GM19463 (cell line): ENCODE data around the gene LMF1.
"Not testable (repeated sequence)": the region's sequence is repeated elsewhere in the genome, so short reads cannot be mapped to it uniquely, and the experiment has no call there.

Experiments
- ATAC-seq: cut with Tn5 transposase; IDR thresholded peaks from one replicate; pipeline ENCODE4 v1.9.1; 2021; ENCODE audit warnings: mild to moderate bottlenecking, moderate library complexity; ENCODE audit not compliant: unreplicated experiment

Gene LMF1

GRCh38 chr16:873243-873661 lies 97.5 kb downstream of the LMF1 start:
- ATAC-seq: no peak

GRCh38 chr16:872436-873242 lies 98.1 kb downstream of the LMF1 start:
- ATAC-seq: no peak

DNA sequence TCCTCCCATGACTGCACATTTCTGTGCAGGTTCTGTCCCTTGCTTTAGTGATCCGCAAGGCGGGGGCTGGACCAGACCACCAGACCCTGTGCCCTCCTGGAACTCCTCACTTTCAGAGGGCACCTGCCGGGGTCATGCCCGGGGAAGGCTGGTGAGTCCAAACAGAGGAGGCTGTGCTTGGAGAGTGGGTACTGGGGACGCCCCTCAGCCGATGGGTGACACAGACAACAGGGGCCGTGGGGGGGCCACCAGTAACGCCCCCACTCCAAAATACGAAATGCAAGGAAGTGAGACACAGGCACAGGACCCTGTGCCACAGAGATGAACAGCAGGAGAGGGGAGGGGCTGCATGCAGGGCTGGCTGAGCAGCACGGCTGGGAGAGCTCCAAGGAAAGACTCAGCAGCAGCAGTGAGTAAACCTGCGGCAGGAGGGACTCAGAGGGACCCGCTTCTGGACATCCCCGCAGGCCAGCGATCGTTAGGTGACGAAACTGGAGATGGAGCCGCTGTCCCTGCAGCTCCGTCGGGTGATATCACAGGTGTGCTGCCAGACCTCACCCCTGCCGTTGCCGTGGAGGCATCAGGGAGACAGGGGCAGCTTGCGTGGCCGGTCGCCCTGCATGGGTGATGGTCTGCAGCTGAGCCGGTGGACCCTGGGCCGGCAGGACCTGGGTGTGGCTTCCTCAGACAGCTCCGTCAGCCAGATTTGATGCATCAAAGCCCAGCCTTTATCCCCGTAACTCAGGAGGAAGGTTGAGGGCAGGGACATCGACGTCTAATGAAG lies 99.0 kb downstream of the LMF1 start:
- no peak for ATAC-seq

GRCh38 chr16:870856-871561 lies 99.8 kb downstream of the LMF1 start:
- ATAC-seq: no peak

- no peak for ATAC-seq
Measured at GRCh38 chr16:869823-870641, 100.8 kb downstream of the LMF1 start.

DNA sequence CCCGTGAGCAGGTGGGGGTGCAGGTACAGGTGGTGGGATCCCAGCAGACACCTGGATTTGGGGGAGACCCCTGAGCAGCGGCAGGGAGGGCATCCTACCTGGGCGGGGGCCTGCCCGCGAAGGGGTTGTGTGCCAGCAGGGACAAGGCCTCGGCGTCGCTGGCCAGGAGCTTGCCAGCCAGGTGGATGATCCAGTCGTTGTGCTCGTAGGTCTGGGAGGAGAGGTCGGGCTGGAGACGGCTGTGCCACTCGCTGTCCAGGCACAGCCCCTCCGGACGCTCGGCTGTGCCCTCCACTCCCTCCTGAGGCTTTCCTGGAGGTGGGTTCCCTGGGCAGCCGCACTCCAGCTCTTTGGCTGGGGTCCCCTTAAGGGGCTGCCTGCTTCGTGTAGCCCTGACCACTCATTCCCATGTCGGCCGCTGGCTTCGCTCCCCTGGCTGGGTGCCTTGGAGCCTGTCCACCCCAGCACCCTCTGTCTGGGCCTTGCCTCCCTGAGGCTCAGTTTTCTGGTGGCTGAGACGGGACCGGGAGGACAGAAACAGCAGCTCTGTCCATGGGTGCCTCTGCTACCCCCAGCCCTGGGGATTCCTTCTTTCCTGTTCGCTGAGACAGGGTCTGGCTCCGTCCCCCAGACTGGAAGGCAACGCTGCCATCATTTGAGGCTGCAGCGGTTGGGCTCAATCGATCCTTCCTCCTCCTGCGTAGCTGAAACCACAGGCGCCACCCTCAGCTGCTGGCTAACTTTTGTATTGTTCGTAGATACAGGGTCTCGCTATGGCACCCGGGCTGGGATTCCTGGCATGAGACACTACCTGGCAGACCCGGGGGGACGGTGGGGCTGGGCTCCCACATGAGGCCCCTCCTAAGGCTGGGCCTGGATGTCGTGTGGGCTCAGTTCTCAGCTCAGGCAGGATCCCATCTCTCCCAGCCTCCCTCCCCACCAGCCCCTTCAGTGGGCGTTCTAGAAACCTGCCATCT lies 101.7 kb downstream of the LMF1 start:
- no peak for ATAC-seq

DNA sequence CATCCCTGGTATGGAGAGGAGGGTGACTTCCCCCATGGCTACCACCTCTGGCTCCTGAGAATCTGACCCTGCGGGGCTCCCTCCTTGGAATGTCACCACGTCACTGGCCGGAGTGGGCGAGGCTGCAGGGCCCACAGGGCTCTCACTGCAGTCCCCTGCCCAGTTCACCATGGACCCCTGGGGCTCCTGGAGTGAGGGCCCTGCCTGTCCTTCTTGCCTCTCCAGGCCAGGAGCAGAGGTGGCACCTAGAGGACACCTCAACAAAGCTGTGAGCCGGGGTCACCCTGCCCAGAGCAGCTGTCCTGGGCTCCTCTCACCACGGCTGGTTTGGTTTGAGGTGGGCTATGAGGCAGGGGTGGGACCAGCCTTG lies 102.4 kb downstream of the LMF1 start:
- no peak for ATAC-seq

DNA sequence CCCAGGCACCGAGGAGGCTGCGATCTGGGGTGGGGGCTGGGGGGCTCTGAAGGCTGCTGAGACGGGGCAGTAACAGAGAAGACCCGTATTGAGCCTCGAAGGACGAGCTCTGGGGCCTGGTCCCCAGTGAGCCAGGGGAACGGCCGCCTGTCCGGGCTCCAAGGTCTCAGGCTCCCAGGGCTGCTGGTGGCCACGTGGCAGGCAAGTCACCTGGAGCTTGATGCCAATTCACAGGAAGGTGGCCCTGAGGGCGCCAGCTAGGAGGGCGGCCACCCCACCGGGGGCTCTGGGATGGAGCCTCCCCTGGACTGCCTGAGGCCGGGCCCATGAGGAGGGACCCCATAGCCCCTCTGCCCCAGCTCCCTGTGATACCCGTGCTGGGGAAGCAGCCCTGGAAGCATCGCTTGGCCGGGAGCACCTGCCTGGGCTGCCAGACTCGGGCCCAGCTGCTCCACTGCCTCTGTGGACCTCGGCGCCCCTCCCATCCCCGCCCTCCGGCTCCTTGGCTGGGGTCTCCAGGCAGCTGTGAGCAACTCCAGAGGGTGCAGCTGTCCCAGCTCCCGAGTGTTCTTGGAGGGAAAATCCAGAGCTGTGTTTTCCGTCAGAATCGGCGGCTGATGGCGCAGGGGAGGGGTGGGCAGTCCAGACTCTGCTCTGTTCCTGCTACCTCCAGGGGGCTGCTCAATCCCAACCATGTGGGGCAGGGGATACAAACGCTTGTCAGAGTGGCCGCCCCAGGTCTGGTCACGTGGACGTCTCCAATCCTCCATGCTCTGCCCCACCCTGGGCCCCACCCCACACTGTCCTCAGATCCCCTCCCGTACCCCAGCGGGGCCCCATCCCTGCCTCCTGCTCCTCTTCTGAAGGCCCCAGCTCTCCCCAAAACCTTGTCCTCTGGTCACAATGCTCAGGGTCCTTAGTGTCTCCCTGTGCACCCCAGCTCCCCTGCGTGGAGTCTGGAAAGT lies 103.1 kb downstream of the LMF1 start:
- no peak for ATAC-seq

DNA sequence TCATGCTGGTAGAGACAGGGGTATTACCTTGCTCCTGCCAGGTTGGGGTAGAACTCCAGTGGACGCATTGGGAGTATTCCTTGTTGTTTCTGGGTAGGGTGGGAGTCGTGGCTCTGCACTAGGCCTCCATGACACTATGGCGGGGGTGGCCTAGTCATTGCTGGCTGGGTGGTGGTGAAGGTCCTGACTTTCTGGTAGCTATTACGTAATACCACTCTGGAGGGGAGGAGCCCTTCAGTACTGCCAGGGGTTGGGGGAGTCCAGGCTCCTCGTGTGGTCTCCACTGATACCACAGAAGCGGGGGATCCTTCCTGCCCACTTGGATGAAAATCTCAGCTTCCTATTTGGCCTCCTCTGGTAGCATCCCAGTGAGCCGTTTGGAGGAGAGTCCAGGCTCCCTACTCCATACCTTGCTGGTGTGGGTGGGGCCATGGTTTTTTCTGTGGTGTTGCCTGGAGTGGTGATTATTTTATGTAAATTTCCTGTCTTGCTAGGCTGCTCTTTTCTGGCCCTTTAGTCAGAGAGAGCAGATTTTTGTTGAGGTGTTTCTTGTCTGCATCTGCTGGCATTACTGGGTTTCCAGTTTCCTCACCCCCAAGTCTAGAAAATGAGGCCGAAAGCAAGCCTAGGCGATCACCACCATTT lies 104.4 kb downstream of the LMF1 start:
- ATAC-seq: no peak

DNA sequence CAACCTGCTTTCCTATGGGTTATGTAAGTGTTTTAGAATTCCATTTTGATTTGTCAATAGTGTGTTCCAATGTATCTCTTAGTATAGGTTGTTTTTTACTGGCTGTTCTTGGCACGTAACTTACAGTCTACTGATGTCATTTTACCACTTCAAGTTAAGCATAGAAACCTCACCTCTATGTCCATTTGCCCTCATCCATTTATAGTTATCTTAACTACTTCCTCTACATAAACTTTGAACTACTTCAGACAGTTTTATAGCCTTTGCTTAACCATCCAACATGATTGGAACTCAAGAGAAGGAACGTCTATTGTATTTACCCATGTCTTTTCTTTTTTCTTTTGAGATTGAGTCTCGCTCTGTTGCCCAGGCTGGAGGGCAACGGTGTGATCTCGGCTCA lies 105.8 kb downstream of the LMF1 start:
- no peak for ATAC-seq

GRCh38 chr16:861446-861845 lies 109.3 kb downstream of the LMF1 start:
- ATAC-seq: no peak

DNA sequence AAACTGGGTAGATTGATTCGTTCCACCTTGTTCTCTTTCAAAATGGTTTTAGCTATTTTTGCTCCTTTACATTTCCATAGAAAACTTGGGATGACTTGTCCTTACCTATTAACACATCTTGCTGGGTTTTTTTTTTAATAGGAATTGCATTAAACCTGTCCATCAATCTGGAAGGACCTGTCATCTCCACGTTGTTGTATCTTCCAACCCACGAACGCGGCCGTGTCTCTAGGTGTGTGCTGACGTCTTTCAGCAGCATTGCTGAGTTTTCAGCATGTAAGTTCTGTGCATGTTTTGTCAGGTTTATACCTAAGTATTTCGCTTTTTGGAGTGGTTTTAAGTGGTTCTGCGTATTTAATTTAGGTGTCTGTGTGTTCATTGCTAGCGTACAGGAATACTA lies 109.9 kb downstream of the LMF1 start:
- no peak for ATAC-seq

DNA sequence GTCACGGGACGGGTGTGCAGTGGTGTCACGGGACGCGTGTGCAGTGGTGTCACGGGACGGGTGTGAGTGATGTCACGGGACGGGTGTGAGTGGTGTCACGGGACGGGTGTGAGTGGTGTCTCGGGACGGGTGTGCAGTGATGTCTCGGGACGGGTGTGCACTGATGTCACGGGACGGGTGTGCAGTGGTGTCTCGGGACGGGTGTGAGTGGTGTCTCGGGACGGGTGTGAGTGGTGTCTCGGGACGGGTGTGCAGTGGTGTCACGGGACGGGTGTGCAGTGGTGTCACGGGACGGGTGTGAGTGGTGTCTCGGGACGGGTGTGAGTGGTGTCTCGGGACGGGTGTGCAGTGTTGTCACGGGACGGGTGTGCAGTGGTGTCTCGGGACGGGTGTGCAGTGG lies 111.8 kb downstream of the LMF1 start:
- ATAC-seq: not testable (repeated sequence)

- not testable (repeated sequence) for ATAC-seq
Measured at GRCh38 chr16:858441-858840, 112.3 kb downstream of the LMF1 start.

- no peak for ATAC-seq
Measured at GRCh38 chr16:856811-857210, 114.0 kb downstream of the LMF1 start.

DNA sequence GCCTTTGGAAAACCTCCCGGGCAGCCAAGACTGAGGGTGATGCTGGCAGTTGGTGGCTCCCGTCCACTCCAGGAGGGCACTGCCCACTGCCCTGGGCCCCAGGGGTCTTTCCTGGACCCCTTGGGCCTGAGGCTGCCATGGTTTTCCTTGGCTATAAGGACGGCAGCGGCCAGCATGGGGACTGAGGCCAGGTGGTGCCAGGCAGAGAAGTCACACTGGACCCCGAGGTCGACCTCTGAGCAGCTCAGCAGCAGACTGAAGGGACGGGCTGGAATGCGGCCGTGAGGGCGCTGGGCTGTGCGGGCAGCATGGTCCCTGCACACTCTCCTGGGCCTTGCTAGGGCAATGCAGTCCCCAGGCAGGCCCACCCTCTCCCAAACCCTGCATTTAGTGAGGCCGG lies 114.7 kb downstream of the LMF1 start:
- no peak for ATAC-seq

- no peak for ATAC-seq
Measured at GRCh38 chr16:855471-855870, 115.3 kb downstream of the LMF1 start.

DNA sequence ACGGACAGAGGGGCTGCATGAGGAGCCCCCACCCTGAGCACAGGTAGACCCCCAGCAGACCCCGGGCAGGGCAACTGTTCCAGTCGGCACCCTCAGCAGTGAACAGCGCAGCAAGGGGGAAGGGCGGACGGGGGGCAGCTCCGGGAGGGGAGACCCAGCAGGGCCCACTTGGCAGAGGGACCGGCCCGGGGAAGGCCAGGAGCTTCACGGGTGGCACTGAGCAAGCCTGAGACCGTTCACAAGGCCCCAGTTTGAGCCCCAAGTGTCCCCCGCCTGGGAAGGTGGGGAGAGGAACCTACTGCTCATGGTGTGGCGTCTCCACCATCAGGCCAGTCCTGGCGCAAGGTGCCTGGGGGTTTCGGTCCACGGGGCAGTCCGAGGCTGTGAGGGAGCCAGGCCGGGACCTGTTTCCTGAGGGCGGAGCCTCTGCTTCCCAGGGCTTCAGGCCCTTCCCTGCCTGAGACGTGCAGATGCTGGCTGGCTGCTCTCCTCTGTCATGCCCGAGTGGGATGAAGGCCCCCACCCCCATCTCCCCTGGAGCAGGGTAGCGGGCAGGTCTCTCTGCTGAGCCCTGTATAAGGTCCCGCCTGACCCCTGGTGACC lies 115.9 kb downstream of the LMF1 start:
- no peak for ATAC-seq
